GM10266 (cell line): ENCODE results near the gene GNAI3.

ENCODE experiments used
- DNase-seq: peaks from one replicate; pipeline ENCODE4 v3.0.0; 2012; ENCODE audit errors: extremely low spot score
- TF ChIP-seq, protein P1 (sequence below): IDR thresholded peaks from 2 replicates; pipeline ENCODE4 v1.5.1; 2012; ENCODE audit warnings: mild to moderate bottlenecking, low read depth; ENCODE audit not compliant: control insufficient read depth, insufficient read depth; ENCODE audit errors: missing control alignments

Gene GNAI3

DNA sequence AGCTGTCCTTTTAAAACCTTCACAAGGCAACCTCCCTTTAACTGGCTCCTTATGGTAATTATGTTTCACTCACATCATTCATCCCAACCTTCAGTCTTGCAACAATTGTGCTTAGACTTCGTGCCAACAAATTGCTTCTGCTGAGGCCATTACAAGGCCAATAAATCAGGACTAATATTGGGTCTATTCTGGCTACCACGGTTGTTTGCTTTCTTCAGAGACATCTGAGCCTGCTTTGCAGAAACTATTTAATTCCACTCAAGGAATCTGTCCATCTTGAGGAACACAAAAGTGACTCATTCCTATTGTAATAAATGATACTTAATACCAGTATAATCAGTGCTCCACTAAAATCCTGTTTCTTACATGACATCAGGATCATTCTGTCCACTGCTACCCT is 104.9 kb downstream of the GNAI3 start:
- TF ChIP-seq, protein P1, sequence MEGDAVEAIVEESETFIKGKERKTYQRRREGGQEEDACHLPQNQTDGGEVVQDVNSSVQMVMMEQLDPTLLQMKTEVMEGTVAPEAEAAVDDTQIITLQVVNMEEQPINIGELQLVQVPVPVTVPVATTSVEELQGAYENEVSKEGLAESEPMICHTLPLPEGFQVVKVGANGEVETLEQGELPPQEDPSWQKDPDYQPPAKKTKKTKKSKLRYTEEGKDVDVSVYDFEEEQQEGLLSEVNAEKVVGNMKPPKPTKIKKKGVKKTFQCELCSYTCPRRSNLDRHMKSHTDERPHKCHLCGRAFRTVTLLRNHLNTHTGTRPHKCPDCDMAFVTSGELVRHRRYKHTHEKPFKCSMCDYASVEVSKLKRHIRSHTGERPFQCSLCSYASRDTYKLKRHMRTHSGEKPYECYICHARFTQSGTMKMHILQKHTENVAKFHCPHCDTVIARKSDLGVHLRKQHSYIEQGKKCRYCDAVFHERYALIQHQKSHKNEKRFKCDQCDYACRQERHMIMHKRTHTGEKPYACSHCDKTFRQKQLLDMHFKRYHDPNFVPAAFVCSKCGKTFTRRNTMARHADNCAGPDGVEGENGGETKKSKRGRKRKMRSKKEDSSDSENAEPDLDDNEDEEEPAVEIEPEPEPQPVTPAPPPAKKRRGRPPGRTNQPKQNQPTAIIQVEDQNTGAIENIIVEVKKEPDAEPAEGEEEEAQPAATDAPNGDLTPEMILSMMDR, result no peak
- DNase-seq, result no peak

DNA sequence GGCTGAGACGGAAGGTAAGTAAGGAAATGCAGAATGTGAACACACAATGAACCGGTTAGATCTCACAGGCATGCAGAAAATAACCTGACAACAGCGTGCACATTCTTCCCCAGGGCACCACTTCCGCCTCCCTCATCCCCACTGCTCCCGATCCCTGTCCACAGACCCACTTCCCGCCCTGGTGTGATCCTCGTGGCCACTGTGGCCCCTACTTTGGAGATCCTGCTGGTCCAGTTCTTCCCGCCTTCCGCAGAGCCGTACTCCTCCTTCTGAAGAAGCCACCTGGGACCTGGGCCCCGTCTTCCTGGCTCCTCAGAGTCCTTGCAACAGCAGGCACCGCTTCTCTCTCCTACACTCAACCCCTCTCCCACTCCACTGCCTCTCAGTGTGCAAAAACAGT is 106.1 kb downstream of the GNAI3 start:
- TF ChIP-seq, protein P1, result no peak
- no peak for DNase-seq

DNA sequence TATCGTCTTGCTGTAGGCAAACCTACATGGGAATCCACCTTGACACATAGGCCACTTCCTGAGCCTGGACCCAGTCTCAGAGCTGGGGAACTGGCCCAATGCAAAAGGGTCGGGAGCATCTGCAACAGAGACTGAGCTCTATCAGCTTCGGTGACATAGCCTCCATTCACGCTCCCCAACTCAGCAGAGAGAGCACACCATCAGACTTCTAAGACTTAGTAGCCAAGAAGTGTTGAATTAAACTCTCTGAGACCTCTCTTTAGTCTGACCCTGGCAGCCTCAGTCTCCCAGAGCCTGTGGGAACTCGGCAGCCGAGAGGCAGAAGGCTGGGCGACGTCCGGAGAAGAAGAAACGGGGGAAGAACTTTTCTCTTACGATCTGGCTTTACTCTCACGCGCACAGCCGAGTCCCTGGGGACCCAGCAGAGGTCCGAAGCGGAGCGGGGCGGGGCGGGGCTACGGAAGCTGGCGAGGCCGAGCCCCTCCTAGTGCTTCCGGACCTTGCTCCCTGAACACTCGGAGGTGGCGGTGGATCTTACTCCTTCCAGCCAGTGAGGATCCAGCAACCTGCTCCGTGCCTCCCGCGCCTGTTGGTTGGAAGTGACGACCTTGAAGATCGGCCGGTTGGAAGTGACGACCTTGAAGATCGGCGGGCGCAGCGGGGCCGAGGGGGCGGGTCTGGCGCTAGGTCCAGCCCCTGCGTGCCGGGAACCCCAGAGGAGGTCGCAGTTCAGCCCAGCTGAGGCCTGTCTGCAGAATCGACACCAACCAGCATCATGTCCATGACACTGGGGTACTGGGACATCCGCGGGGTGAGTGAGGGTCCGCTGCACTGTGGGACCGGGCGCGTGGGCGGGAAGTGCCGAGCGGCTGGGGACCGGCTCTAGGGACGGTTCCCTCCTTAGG is 107.5 kb downstream of the GNAI3 start, which contains the start of gene GSTM4:
Gene GSTM4 (plus strand): TSS at position 485 of the 905 bp plus-strand sequence. CDS start 291 bp downstream, at position 776.
- peak; percentile 86 for DNase-seq
- TF ChIP-seq, protein P1, result no peak

- no peak for DNase-seq
Measured at GRCh38 chr1:109657395-109657794, 109.0 kb downstream of the GNAI3 start.

GRCh38 chr1:109657970-109658369 is 109.6 kb downstream of the GNAI3 start:
- DNase-seq, result no peak
- TF ChIP-seq, protein P1, result no peak

More at GRCh38 chr1:109657395-109657794, 109.0 kb downstream of the GNAI3 start:
- TF ChIP-seq, protein P1, result no peak

- TF ChIP-seq, protein P1, result no peak
- no peak for DNase-seq
Measured at GRCh38 chr1:109658533-109659042, 110.2 kb downstream of the GNAI3 start.

DNA sequence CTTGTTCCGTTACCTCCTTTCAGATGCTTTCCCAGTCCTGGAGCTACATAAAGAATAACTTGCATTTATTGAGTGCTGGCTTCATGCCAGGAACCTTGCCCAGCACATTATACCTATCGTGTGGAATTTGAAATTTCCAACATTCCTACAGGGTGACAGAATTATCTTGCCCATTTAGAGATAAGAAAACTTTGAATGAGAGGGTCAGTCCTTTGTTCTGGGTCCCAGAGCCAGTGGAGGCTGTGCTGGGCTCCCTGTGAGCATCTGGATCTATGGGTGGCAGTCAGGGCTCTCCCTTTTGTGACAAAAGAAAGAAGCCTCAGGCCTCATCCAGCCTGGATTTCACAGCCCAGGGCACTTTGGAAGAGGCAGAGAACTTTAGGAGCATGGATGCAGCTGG is 110.7 kb downstream of the GNAI3 start:
- DNase-seq, result no peak
- TF ChIP-seq, protein P1, result no peak
